Measurements from ENCODE around the gene CBR4.

Gene CBR4

GRCh38 chr4:169032883-169033645 lies 23.0 kb upstream of the CBR4 start:
- DNase-seq = no peak

- DNase-seq = no peak
These were observed 22.1 kb upstream of the CBR4 start for GRCh38 chr4:169032194-169032593.

GRCh38 chr4:169031392-169031791 lies 21.3 kb upstream of the CBR4 start:
- DNase-seq = no peak

- DNase-seq = no peak
These were observed 20.5 kb upstream of the CBR4 start for GRCh38 chr4:169030562-169030982.

GRCh38 chr4:169029947-169030346 lies 19.9 kb upstream of the CBR4 start:
- DNase-seq = no peak

- DNase-seq = no peak
These were observed 17.6 kb upstream of the CBR4 start for GRCh38 chr4:169027663-169028062.

- DNase-seq = no peak
These were observed 15.1 kb upstream of the CBR4 start for GRCh38 chr4:169025184-169025583.

- DNase-seq = peak; percentile 69
These were observed 14.7 kb upstream of the CBR4 start for GRCh38 chr4:169024762-169025161.

GRCh38 chr4:169018406-169018805 lies 8.4 kb upstream of the CBR4 start:
- no peak for DNase-seq

- peak; percentile 51 for DNase-seq
These were observed 7.9 kb upstream of the CBR4 start for GRCh38 chr4:169017971-169018370.

GRCh38 chr4:169015186-169015623 lies 5.2 kb upstream of the CBR4 start:
- no peak for DNase-seq

GRCh38 chr4:169014586-169014985 lies 4.5 kb upstream of the CBR4 start:
- no peak for DNase-seq

GRCh38 chr4:169013396-169013795 lies 3.3 kb upstream of the CBR4 start:
- DNase-seq = no peak

- DNase-seq = no peak
These were observed 2.0 kb upstream of the CBR4 start for GRCh38 chr4:169012049-169012448.

- DNase-seq = peak; percentile 90
These were observed 550 bp downstream of the CBR4 start for GRCh38 chr4:169009286-169010124.

GRCh38 chr4:169005453-169006099 lies 4.5 kb downstream of the CBR4 start:
- no peak for DNase-seq

- DNase-seq = no peak
These were observed 9.7 kb downstream of the CBR4 start for GRCh38 chr4:169000315-169000714.

GRCh38 chr4:168999809-169000208 lies 10.2 kb downstream of the CBR4 start:
- DNase-seq = peak; percentile 33

GRCh38 chr4:168998596-168998995 lies 11.5 kb downstream of the CBR4 start:
- no peak for DNase-seq

- DNase-seq = peak; percentile 52
These were observed 14.3 kb downstream of the CBR4 start for GRCh38 chr4:168995537-168996295.

- DNase-seq = no peak
These were observed 15.1 kb downstream of the CBR4 start for GRCh38 chr4:168994958-168995357.

GRCh38 chr4:168993714-168994510 lies 16.1 kb downstream of the CBR4 start:
- DNase-seq = peak; percentile 23

All from eye (tissue), 1 donor.